HepG2 (cell line): ENCODE data around the gene HSPB2. TPM values are rescaled to one million over a fixed set of nuclear protein-coding genes. Genes with fewer than 3 reads are reported as not detected.

Source experiments
- AHR ChIP-seq: IDR thresholded peaks from 2 replicates; pipeline ENCODE4 v1.6.1; 2018; ENCODE audit warnings: missing genetic modification reagents, missing compliant biosample characterization
- DRAP1 ChIP-seq: IDR thresholded peaks from 2 replicates; pipeline ENCODE4 v1.6.1; 2016; ENCODE audit warnings: missing genetic modification reagents, missing compliant biosample characterization
- DZIP1 ChIP-seq: sonication (generic); formaldehyde crosslinking; IDR thresholded peaks from 2 replicates; pipeline ENCODE4 v1.5.0; 2020; ENCODE audit warnings: mild to moderate bottlenecking, missing genetic modification reagents
- E2F2 ChIP-seq: sonication (generic); formaldehyde crosslinking; IDR thresholded peaks from 2 replicates; pipeline ENCODE4 v1.4.0; 2020; ENCODE audit warnings: missing genetic modification reagents, borderline replicate concordance
- MTA1 ChIP-seq: sonication (generic); formaldehyde crosslinking; IDR thresholded peaks from 2 replicates; pipeline ENCODE4 v1.4.0; 2020; ENCODE audit warnings: missing genetic modification reagents, mild to moderate bottlenecking, borderline replicate concordance
- NFRKB ChIP-seq: fragments of 450-650 bp; IDR thresholded peaks from 2 replicates; pipeline ENCODE4 v1.6.1; 2017
- PHF20 ChIP-seq: sonication (generic); formaldehyde crosslinking; IDR thresholded peaks from 2 replicates; pipeline ENCODE4 v1.5.0; 2020; ENCODE audit warnings: mild to moderate bottlenecking, missing genetic modification reagents
- PRPF4 ChIP-seq: fragments of 200-400 bp; formaldehyde crosslinking; IDR thresholded peaks from 2 replicates; pipeline ENCODE4 v1.6.1; 2016; ENCODE audit warnings: low read length, low read depth; ENCODE audit not compliant: poor library complexity, severe bottlenecking
- SMAD1 ChIP-seq: sonication (generic); formaldehyde crosslinking; IDR thresholded peaks from 2 replicates; pipeline ENCODE4 v1.4.0; 2020; ENCODE audit warnings: missing genetic modification reagents, low read depth, mild to moderate bottlenecking, borderline replicate concordance
- ZBTB3 ChIP-seq: sonication (generic); formaldehyde crosslinking; IDR thresholded peaks from 2 replicates; pipeline ENCODE4 v1.4.0; 2020; ENCODE audit warnings: low read depth, mild to moderate bottlenecking, moderate library complexity, missing genetic modification reagents, borderline replicate concordance
- ZFP91 ChIP-seq: sonication (generic); formaldehyde crosslinking; IDR thresholded peaks from 2 replicates; pipeline ENCODE4 v1.9.0; 2022; ENCODE audit warnings: missing genetic modification reagents, mild to moderate bottlenecking, borderline replicate concordance
- ZNF780A ChIP-seq: sonication (generic); formaldehyde crosslinking; IDR thresholded peaks from 2 replicates; pipeline ENCODE4 v1.8.0; 2022; ENCODE audit warnings: mild to moderate bottlenecking, missing genetic modification reagents, moderate library complexity
- ZNF784 ChIP-seq: sonication (generic); formaldehyde crosslinking; IDR thresholded peaks from 2 replicates; pipeline ENCODE4 v1.5.1; 2020; ENCODE audit warnings: missing genetic modification reagents, mild to moderate bottlenecking, borderline replicate concordance
- ZSCAN20 ChIP-seq: sonication (generic); formaldehyde crosslinking; IDR thresholded peaks from 2 replicates; pipeline ENCODE4 v1.4.0; 2020; ENCODE audit warnings: missing genetic modification reagents, mild to moderate bottlenecking, borderline replicate concordance
- polyA plus RNA-seq, 8 experiments: library from polyadenylated mRNA; depleted of rRNA in 3 of 8; stranded (reverse) in 7 of 8; unstranded in 1 of 8; fragments of >200 nt; fragmentation: Illumina TruSeq in 4 of 8; extraction: Trizol in 4 of 8; gene quantifications; 2 replicates each; pipeline versions ENCODE4 v1.2.1 to v1.2.3, GENCODE V29; 2011 to 2016; ENCODE audit warnings: low read depth in 4 of 8, missing spikeins in 1 of 8, mixed read lengths in 1 of 8; ENCODE audit not compliant: insufficient read depth in 1 of 8
- total RNA-seq, 5 experiments: library from RNA; depleted of rRNA; stranded (reverse); fragments of >200 nt; fragmentation: Illumina TruSeq; extraction: Trizol; gene quantifications; 2 replicates each; pipeline ENCODE4 v1.2.3, GENCODE V29; 2016; ENCODE audit warnings: low read depth in 1 of 5
- TF ChIP-seq, protein P1 (sequence below): sonication (generic); formaldehyde crosslinking; conservative IDR thresholded peaks from 2 replicates; pipeline ENCODE4 v1.4.0; 2020; ENCODE audit warnings: mild to moderate bottlenecking, missing genetic modification reagents, moderate library complexity

HSPB2 gene
- total and polyA plus RNA-seq, 2 of the 13 experiments (the other 11 are each of a cell fraction or from before 2014, with no cell fraction given), result 0.04 TPM; not detected in 1

DNA sequence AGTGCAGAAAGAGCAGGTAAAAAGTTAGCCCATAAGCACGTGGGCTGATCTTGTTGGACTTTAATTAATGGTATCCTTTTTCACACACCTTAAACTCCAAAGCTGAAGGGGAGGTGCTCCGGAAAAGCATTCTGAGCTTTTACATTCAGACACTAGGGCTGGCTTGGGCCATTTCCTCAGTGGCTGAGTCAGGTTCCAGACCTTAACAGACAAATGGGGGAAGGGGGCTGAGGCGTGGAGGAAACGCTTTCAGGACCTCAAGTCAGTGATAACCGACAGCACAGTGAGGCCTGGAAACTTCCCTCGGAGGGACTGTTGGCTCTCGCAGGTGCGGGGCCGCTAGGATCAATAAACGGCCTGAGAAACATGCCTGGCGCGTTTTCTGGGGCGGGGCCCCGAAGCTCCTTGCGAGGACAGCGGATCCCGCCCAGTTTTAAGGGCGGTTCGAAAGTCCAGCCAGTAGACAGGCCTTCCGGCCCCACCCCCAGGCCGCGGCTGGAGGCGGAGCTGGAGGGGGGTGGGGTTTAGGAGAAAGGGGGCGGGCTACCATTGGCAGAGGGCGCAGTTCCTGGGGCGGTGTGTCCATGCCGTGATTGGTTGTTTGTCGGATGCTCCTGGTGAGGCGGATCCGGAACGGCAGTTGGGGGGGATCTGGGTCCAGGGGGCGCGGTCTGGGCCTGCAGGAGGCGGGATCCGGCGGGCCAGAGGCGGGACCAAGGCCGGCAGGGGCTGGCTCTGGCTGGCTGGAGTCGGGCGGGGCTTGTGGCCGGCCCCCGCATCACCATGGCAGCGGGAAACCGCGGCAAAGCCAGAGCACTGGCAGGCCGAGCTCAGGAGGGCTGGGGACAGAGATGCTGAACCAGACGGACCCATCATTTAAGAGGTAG is 14.2 kb downstream of the HSPB2 start (continued):
- TF ChIP-seq E2F2 (CRISPR knock-in tag) (no peak), ZSCAN20 (CRISPR knock-in tag) (0 out of 2 replicates have a peak, but pooled peaks have one; percentile 62), ZNF784 (peak; percentile 72; the same call in 1 of the 2 replicates), MTA1 (CRISPR knock-in tag) (peak; percentile 58; the same call in 1 of the 2 replicates), ZNF780A (CRISPR knock-in tag) (no peak), DRAP1 (CRISPR knock-in tag) (peak; percentile 74), PHF20 (CRISPR knock-in tag) (peak; percentile 77), ZBTB3 (CRISPR knock-in tag) (no peak), ZFP91 (CRISPR knock-in tag) (peak; percentile 36), NFRKB (no peak), PRPF4 (no peak), SMAD1 (CRISPR knock-in tag) (no peak), DZIP1 (CRISPR knock-in tag) (no peak), AHR (CRISPR knock-in tag) (no peak)
- TF ChIP-seq, protein P1, sequence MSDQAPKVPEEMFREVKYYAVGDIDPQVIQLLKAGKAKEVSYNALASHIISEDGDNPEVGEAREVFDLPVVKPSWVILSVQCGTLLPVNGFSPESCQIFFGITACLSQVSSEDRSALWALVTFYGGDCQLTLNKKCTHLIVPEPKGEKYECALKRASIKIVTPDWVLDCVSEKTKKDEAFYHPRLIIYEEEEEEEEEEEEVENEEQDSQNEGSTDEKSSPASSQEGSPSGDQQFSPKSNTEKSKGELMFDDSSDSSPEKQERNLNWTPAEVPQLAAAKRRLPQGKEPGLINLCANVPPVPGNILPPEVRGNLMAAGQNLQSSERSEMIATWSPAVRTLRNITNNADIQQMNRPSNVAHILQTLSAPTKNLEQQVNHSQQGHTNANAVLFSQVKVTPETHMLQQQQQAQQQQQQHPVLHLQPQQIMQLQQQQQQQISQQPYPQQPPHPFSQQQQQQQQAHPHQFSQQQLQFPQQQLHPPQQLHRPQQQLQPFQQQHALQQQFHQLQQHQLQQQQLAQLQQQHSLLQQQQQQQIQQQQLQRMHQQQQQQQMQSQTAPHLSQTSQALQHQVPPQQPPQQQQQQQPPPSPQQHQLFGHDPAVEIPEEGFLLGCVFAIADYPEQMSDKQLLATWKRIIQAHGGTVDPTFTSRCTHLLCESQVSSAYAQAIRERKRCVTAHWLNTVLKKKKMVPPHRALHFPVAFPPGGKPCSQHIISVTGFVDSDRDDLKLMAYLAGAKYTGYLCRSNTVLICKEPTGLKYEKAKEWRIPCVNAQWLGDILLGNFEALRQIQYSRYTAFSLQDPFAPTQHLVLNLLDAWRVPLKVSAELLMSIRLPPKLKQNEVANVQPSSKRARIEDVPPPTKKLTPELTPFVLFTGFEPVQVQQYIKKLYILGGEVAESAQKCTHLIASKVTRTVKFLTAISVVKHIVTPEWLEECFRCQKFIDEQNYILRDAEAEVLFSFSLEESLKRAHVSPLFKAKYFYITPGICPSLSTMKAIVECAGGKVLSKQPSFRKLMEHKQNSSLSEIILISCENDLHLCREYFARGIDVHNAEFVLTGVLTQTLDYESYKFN (CRISPR knock-in tag), result peak; percentile 86
